MM.1S (cell line): Measurements from ENCODE around the gene TOR1A.

Experiments used
- DNase-seq: peaks from one replicate; pipeline ENCODE4 v3.0.0-alpha.2; 2015
- H2AFZ ChIP-seq: fragments of 300-600 bp; sonication (generic); 2 replicates; pipeline ENCODE4 v1.6.0; 2016; ENCODE audit warnings: antibody characterized with exemption, low read length
- H3F3A ChIP-seq: fragments of 300-600 bp; sonication (generic); 2 replicates; pipeline ENCODE4 v1.6.1; 2016; ENCODE audit warnings: mild to moderate bottlenecking, antibody characterized with exemption, low read length, moderate library complexity, mixed read lengths; ENCODE audit not compliant: insufficient read depth
- H3K27ac ChIP-seq: fragments of 300-600 bp; sonication (generic); 2 replicates; pipeline ENCODE4 v1.5.1; 2016; ENCODE audit warnings: mild to moderate bottlenecking, low read length
- H3K27me3 ChIP-seq: fragments of 300-600 bp; sonication (generic); replicated peaks from 2 replicates; pipeline ENCODE4 v1.6.0; 2016; ENCODE audit warnings: low read length; ENCODE audit not compliant: insufficient read depth
- H3K36me3 ChIP-seq: fragments of 300-600 bp; sonication (generic); replicated peaks from 2 replicates; pipeline ENCODE4 v1.6.1; 2016; ENCODE audit warnings: mild to moderate bottlenecking, low read length, mixed read lengths; ENCODE audit not compliant: insufficient read depth
- H3K4me1 ChIP-seq: fragments of 300-600 bp; sonication (generic); 2 replicates; pipeline ENCODE4 v1.6.1; 2016; ENCODE audit warnings: low read length, mixed read lengths
- H3K4me2 ChIP-seq: fragments of 300-600 bp; sonication (generic); 2 replicates; pipeline ENCODE4 v1.6.0; 2016; ENCODE audit warnings: low read depth, low read length
- H3K4me3 ChIP-seq: fragments of 300-600 bp; sonication (generic); 2 replicates; pipeline ENCODE4 v1.5.1; 2016; ENCODE audit warnings: low read length, mixed read lengths
- H3K79me2 ChIP-seq: fragments of 300-600 bp; sonication (generic); 2 replicates; pipeline ENCODE4 v1.6.1; 2016; ENCODE audit warnings: mixed run types, low read length, mixed read lengths
- H3K9ac ChIP-seq: fragments of 300-600 bp; sonication (generic); 2 replicates; pipeline ENCODE4 v1.6.1; 2016; ENCODE audit warnings: low read length, mixed read lengths
- H3K9me2 ChIP-seq: fragments of 300-600 bp; sonication (generic); replicated peaks from 2 replicates; pipeline ENCODE4 v1.6.1; 2016; ENCODE audit warnings: mild to moderate bottlenecking, low read length, mixed read lengths; ENCODE audit not compliant: insufficient read depth
- H3K9me3 ChIP-seq: fragments of 300-600 bp; sonication (generic); replicated peaks from 2 replicates; pipeline ENCODE4 v1.6.1; 2016; ENCODE audit warnings: mild to moderate bottlenecking, low read length, mixed read lengths; ENCODE audit not compliant: insufficient read depth
- H4K20me1 ChIP-seq: fragments of 300-600 bp; sonication (generic); 2 replicates; pipeline ENCODE4 v1.6.1; 2016; ENCODE audit warnings: mild to moderate bottlenecking, low read length, moderate library complexity, mixed read lengths; ENCODE audit not compliant: insufficient read depth
- CTCF ChIP-seq: fragments of 300-600 bp; sonication (generic); IDR thresholded peaks from 2 replicates; pipeline ENCODE4 v1.5.1; 2016; ENCODE audit warnings: antibody characterized with exemption, low read length, mixed read lengths
- EZH2 ChIP-seq: fragments of 300-600 bp; sonication (generic); optimal IDR thresholded peaks from 2 replicates; pipeline ENCODE3; 2017; ENCODE audit warnings: low read depth, mild to moderate bottlenecking, antibody characterized with exemption, low read length, mixed read lengths
- EZH2phosphoT487 ChIP-seq: fragments of 300-600 bp; sonication (generic); IDR thresholded peaks from 2 replicates; pipeline ENCODE4 v1.6.1; 2018; ENCODE audit warnings: antibody characterized with exemption, low read length

Gene TOR1A

GRCh38 chr9:129858167-129858962 lies 34.4 kb upstream of the TOR1A start:
- Histone ChIP-seq H3K36me3 (no peaks in the 10 kb centered on the region), H3K79me2 (no peaks in the 10 kb centered on the region), H3K4me2 (no peak overlapping the region), H3K9ac (no peak overlapping the region), H3K27me3 (no peaks in the 10 kb centered on the region), H3K9me3 (no peaks in the 10 kb centered on the region), H3F3A (no peaks in the 10 kb centered on the region), H3K4me3 (no peak overlapping the region), H3K9me2 (no peaks in the 10 kb centered on the region), H3K27ac (no peak overlapping the region), H2AFZ (no peak overlapping the region), H3K4me1 (no peaks in the 10 kb centered on the region), H4K20me1 (no peaks in the 10 kb centered on the region)
- TF ChIP-seq EZH2 (no peak), CTCF (no peak), EZH2phosphoT487 (no peak)
- no peak for DNase-seq

- H2AFZ ChIP-seq: no peak overlapping the region
Observed at GRCh38 chr9:129857207-129857606, 33.3 kb upstream of the TOR1A start.

GRCh38 chr9:129854588-129855110 lies 30.7 kb upstream of the TOR1A start:
- no peaks in the 10 kb centered on the region for H3K36me3 ChIP-seq
- TF ChIP-seq EZH2phosphoT487: no peak
- no peak for TF ChIP-seq CTCF
- no peak for TF ChIP-seq EZH2

More at GRCh38 chr9:129857207-129857606, 33.3 kb upstream of the TOR1A start:
- Histone ChIP-seq H3K4me3 (no peak overlapping the region), H3K27ac (no peak overlapping the region), H3K4me1 (no peaks in the 10 kb centered on the region), H4K20me1 (no peaks in the 10 kb centered on the region), H3K9me2 (no peaks in the 10 kb centered on the region), H3K9me3 (no peaks in the 10 kb centered on the region), H3K9ac (no peak overlapping the region), H3K27me3 (no peaks in the 10 kb centered on the region), H3K4me2 (no peak overlapping the region), H3K36me3 (no peaks in the 10 kb centered on the region), H3F3A (no peaks in the 10 kb centered on the region), H3K79me2 (no peaks in the 10 kb centered on the region)
- TF ChIP-seq EZH2 (no peak), EZH2phosphoT487 (no peak), CTCF (no peak)
- no peak for DNase-seq

More at GRCh38 chr9:129854588-129855110, 30.7 kb upstream of the TOR1A start:
- no peaks in the 10 kb centered on the region for H4K20me1 ChIP-seq
- H3F3A ChIP-seq: no peaks in the 10 kb centered on the region
- H3K9ac ChIP-seq: no peak overlapping the region
- DNase-seq: no peak
- no peak overlapping the region for H2AFZ ChIP-seq
- H3K27ac ChIP-seq: no peak overlapping the region
- no peaks in the 10 kb centered on the region for H3K79me2 ChIP-seq
- no peaks in the 10 kb centered on the region for H3K9me2 ChIP-seq
- H3K4me1 ChIP-seq: no peaks in the 10 kb centered on the region
- H3K27me3 ChIP-seq: no peaks in the 10 kb centered on the region
- H3K4me3 ChIP-seq: no peak overlapping the region
- no peaks in the 10 kb centered on the region for H3K9me3 ChIP-seq
- H3K4me2 ChIP-seq: no peak overlapping the region
